GM21515 (cell line): ENCODE measurements around the gene ABHD16A.
A peak's percentile ranks its signal among the peaks of the same experiment; 100 is the strongest.

ENCODE experiments used
- ATAC-seq: cut with Tn5 transposase; IDR thresholded peaks from one replicate; pipeline ENCODE4 v1.9.1; 2021; ENCODE audit not compliant: unreplicated experiment

ABHD16A gene

DNA sequence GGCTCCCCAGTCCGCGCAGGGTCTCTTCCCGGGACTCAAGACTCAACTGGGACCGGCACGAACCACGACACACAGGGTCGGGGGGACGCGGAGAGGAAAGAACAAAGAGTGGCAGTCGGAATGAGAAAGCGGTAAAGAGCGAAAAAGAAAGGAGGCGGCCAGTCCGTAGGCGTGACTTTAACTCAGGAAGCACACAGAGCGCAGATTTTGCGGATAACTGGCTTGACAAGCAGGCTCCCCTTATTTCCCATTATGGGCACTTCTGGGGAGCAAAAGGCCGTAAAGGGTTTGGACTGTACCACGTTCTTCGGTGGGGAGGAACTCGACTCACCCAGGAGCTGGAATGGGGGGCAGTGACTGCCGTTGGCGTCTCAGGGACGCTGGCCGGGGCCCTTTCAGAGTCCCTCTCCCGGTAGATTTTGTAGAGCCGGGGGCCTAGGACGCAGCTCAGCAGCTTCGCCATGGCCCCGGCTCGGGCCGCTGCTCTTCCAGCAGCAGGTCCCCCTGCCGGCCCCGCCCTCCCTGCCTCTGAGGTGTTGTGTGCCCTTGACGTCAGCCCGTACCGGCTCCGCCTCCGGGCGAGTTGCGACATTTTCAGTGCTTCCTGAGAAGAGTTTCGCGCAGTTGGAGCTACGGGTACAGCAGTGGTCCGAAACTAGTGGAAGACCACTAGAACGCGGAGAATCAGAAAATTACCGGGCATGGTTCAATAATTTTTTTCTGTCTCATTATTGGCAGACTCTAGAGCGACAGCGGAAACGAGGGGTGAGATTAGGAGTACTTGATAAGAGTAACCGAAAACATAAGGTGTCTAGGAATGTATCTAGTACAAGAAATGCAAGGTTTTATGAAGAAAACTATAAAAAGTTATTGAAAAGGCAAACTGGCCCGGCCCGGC, at the start of gene ABHD16A:
ABHD16A (minus strand) TSS at position 506 of the 898 bp plus-strand sequence; CDS start at position 463, 43 bp downstream.
- ATAC-seq, result peak; percentile 71

DNA sequence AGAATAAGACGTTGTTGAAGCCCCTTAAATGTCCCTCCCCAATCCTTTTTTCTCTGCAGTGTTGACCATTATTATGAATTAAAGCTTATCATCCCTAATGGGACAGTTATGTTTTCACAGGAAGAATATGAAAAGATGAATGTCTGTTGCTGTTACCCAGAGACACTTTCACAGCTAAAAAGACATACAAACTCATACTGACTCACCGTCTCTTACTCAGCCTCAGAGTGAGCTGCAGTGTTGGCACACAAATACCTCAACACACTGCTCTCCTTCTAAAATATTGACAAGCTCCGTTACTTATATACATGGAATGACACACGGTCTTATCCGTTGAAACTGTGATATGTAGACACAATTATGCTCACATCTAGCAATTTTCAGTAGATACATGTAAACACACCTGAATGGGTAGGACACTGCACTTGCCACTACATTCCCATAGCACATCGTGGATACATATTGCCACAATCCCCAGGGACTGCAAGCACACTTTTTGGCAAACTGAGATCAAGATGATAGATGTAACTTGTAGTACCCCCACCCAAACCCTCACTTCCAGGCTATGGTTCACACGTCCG, 49.7 kb upstream of the ABHD16A start:
- ATAC-seq, result no peak

DNA sequence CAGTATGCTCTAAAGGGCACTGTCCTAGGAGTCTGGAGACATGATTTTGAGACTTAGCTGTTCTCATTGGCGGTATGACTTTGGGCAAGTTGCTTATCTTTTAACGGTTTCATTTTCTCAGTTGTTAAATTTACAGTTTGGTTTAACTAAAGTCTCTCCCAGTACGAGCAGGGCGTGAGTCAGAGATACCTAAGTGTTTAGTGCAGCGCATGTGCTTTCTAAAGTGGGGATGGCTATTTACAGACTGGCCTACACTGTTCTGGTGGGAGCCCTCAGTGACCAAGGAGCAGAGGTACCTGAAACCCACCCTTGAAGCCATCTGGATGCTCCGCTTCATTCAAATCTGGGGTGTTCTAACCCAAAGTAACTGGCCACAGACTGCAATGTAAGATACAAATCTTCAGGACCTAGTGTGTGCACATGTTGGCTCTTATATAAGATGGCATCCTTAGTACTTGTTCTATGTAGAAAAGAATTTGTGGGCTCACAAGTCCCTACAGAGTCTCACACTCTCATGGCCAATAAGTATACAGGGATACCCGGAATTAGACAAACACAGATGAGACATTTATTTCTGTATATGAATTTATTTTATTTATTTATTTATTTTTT, 47.4 kb upstream of the ABHD16A start:
- no peak for ATAC-seq

DNA sequence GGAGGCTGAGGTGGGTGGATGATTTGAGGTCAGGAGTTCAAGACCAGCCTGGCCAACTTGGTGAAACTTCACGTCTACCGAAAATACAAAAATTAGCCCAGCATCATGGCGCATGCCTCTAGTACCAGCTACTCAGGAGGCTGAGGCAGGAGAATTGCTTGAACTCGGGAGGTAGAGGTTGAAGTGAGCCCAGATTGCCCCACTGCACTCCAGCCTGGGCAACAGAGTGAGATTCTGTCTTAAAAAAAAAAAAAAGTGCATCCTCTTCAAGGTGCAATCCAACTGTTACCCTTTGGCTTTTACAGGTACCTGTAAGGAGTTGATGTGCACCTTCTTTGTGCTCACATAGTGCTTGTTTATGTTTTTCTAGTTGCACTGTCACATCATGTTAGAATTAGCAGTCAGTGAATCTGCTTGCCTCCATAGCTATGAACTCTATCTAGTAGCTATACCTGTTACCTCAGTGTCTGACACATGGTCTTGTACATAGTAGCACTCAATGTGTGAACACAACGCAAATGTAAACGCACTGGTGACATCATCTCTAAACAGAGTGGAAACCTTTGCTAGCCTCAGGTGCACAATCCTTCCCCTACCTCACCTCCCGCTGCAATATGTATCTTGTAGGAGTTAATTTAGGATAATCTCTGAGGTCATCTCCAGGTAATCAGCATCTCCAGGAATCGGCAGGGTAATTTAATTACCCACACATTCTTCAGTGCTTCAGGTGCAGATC, 46.3 kb upstream of the ABHD16A start:
- no peak for ATAC-seq

DNA sequence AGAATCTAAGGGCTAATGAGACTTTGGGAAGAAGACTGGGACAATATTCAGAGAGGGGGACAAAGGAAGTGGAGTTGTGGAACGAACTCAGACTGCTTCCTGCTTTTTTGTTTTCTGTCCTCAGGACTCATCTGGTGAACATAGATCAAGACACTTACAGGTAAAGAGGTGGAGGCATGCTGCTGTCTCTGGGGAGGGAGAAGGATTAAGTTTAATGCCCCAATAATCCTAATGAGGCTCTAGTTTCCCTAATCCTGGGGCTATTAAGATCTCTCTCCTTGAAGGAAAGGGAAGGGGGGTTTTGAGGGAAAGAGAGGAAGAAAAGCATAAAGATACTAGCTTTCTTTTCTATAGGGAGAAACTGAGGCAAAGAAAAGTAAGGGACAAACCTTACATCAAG, 41.3 kb upstream of the ABHD16A start:
- no peak for ATAC-seq

DNA sequence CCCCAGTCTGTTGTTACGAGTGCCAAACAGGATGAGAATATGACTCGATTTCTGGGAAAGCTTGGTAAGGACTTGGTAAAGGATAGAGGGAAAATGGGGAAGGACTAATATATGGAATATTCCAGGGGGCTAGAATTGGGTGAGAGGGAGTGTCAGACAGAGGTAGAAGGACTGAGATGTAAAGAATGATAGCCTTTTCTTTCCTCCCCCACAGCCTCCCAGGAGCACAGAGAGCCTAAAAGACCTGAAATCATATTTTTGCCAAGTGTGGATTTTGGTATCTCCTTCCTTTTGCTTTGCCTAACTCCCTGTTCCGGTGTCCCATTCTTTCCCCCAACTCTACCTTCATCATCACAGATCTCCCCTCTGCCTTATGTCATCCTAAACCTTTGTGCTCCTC, 39.8 kb upstream of the ABHD16A start:
- ATAC-seq, result no peak

DNA sequence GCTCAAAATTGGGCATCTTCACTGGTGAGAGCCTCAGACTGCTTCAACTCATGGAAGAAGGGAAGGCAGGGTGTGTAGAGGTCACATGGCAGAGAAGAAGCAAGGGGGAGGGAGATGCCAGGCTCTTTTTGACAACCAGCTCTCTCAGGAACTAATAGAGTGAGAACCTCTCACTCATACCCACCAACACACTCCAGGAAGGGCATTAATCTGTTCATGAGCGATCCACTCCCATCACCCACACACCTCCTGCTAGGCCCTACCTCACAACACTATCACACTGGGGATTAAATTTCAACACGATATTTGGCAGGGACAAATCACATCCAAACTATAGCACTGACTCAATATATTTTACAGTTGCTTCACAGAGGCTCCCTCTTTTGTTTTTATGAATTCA, 38.7 kb upstream of the ABHD16A start:
- no peak for ATAC-seq

DNA sequence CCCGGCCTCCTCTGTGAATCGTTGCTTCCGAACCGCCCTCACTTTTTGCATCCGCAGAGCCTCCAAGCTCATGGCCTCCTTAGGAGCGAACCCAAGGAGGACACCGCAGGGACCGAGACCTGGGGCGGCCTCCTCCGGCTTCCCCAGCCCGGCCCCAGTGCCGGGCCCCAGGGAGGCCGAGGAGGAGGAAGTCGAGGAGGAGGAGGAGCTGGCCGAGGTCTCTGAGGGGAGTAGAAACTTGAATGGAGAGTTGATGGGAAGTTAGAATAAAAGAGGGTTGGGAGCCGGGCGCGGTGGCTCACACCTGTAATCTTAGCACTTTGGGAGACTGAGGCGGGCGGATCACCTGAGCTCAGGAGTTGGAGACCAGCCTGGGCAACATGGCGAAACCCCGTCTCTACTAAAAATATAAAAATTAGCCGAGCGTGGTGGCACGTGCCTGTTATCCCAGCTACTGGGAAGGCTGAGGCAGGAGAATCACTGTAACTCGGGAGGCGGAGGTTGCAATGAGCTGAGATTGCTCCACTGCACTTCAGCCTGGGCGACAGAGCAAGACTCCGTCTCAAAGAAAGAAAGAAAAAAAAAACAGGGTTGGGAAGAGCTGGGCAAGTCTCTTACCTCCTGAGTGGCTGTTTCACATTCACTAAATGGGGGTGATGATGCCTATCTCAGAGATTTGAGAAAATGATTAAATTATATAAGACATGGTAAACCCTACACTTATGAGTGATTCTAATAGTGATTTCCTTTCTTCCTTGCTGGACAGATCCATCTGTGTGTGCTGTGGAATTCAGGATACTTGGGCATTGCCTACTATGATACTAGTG, 37.5 kb upstream of the ABHD16A start:
- peak; percentile 1 for ATAC-seq

DNA sequence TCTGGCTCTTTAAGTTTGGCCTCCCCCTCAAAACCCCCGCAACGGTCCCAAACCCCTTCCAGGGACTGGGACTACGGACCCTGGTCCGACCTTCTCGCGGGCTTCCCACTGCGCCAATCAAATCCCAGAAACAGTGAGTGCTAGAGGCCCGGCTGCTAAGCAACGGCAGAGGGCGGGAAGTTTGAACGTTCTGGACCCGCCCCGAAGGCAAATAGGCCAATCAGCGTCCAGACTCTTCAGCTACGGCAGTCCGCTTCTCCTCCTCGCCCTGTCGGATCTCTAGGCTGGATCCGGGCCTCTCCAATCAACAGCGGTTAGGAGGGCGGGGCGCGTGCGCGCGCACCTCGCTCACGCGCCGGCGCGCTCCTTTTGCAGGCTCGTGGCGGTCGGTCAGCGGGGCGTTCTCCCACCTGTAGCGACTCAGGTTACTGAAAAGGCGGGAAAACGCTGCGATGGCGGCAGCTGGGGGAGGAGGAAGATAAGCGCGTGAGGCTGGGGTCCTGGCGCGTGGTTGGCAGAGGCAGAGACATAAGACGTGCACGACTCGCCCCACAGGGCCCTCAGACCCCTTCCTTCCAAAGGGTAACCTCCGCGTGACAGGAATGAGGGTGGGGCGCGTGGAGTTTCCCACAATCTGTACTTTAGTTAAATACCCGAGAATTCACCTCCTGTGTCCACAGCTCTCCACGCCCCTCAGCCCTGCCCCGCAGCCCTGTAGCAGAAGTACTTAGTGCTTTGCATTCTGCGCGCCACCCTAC, 36.7 kb upstream of the ABHD16A start, which contains the start of gene MSH5:
MSH5 (plus strand) TSS at position 367 of the 758 bp plus-strand sequence. CDS start 462 bp downstream, outside the sequence.
- ATAC-seq, result peak; percentile 60

DNA sequence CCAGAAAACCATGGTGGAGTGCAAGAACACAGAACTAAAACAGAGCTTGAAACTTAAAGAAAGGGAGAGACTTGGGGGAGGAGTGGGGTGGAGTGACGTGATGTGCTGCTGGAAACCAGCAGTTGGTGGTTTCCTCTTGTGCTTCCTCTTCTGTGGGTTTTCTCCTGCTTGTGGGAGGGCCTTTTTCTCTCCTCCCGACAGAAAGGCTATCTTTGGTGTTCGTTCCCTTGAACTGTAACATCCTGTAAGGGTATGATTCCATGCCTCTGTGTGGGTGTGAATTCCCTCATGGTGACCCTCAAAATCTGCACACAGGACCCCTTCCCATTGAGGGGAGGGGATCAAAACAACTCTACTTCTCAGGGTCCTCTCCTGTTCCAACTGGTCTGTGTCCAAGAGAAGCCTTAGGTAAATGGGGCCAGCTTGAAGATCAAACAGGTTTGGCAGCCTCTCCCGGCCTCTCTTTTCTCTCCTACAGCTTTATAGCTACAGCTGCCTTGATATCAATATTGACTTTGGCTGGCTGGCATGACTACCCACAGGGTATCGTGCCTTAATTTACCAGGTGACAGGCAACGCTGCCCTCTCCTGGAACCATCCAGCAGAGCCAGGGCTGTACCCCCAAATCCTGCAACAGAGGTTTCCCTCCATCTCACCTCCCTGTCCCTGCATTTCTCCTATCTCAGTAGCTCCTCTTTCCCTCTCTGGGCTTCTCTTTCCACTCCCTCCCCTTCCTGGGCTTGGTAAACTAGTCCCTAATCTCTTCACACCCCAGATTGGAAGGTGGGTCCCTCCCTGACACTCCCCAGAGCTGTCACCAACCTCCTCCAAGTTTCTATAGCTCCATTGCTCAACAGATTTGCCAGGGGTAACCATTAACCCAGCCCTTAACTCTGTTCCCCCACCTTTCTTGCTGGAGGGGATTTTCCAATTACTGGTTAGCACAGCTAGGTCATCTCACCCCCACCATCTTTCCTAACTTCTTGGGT, 35.2 kb upstream of the ABHD16A start:
- no peak for ATAC-seq

DNA sequence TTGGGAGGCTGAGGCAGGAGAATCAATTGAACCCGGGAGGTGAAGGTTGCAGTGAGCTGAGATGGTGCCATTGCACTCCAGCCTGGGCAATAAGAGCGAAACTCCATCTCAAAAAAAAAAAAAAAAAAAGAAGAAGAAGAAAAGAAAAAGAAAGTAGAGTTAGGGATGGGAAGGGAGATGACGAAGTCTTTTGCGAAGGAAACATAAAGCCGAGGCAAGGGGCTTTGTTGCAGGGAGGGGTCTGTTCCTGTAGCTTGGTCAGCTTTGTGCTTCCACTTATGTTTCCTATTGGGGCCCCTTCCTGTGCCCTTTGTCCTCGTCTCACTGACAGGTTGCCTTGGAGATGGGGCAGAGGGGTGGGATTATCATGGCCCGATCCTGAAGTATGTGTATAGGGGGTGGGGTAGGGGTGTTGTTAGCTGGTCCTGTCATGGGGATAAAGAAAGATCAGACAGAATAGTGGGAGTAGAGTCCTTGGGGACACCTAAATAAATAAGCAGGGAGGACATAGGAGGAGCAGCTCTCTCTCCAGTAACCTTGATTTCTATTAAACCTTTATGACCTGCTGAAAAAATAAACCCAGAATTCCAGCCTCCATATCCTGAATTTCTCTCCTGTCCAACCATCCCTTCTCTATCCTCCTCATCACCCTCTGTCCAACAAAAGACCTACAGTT, 34.3 kb upstream of the ABHD16A start:
- ATAC-seq, result no peak

DNA sequence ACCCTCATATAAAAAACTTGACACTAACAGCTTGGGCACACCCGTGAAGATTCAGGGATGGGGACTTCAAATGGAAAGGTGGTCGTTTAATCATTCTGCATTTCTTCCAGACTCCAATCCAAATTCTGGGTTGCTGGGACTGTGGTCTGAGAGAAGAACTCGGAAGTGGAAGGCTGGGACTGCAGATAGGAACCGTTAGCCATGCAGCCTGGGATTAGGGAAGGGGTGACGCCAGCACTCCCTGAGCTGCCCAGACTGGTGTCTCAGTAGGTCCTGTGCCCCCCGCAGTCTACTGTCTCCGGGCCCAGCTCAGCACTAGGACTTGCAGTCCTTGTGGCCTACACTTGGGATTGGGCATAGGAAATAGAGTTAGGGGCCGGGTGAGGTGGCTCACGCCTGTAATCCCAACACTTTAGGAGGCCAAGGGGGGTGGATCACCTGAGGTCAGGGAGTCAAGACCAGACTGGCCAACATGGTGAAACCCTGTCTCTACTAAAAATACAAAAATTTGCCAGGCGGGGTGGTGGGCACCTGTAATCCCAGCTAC, 33.7 kb upstream of the ABHD16A start:
- no peak for ATAC-seq

DNA sequence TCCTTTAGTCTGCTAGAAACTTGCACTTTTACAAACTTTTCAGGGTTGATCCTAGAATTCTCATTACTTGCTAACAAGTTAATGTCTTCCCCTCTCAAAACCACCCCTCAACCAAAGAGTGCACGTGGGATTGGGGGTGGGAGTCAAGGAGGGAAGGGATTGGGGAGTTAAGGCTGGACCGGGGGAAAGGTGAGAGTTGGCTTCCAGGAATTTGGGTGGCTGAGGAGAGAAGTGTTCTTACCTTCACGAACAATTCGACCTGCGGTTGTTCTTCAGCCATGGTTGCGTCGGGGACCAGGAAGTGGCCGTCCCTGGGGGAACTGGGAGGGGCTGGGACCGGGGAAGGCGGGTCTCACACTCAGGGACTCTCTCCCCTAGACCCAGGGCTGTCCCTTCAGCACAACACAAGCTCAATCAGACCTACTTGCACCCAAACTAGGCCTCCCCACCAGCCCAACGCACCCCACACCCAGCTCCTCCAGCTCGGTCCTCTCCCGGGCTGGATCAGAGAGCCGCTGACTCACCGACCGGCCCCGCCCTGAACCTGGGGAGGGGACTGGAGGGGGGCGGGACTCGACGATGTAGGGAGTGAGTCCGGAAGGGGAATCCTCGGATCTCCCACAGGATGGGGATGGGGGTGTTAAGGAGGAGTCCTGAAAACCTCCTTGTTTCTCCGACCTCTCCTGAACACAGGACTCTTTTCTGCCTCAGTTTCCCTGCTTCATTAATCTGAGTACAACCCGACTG, 33.1 kb upstream of the ABHD16A start, which contains the start of gene CLIC1:
CLIC1 (minus strand) TSS at position 510 of the 747 bp plus-strand sequence; CDS start at position 280, 230 bp downstream.
- ATAC-seq, result no peak

DNA sequence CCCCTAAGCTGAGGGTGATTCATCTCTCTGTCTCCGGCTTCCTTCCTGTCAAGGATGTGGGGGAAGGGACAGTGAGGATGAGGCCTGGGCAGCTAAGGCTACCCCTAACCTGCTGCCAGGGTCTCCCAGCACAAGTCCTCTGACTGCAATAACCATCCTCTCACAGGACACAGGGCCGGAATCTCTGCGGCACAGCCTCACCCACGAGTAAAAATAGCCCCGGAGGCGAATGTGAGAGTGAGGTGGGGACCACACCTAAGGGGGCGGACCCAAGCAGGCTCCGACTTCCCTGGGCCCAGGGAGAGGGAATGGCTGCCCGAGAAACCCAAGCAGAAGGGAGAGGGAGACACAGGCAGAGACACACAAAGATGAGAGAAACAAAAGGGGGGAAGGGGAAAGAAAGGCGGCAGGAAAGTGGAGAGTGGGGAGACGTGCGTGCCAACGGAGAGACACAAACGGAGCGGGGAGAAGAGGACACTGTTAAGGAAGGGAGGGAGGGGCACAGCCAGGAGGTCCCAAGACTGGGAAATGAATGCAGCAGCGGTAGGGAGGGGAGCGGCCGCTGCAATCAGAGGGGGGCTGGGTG, 31.8 kb upstream of the ABHD16A start:
- ATAC-seq, result no peak

DNA sequence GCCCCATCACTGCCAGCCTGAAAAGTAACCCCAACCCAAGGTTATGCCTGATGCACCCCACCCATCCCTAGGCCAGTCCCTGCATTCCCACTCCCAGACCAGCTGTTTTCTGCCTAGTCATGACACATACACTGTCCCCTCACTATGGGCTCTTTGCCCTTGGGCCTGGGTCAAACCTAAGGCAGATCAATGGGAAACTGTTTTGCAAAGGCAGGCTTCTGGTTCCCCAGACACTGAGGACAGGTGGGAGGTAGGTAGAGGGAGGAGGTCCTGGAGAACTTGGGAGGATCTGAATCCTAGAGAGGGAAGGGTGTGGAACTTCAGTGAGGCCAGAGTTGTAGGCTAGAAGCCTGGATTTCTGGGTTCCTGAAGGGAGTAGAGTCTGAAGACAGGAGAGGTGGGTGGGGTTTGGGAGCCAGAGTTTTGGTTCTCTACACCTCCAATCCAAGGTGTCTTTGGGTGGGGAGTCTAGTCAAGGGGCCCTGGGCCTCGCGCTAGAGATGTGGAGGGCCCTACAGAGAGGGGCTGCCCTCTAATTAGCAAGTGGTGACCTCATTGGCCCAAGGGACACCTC, 31.2 kb upstream of the ABHD16A start:
- ATAC-seq, result no peak

DNA sequence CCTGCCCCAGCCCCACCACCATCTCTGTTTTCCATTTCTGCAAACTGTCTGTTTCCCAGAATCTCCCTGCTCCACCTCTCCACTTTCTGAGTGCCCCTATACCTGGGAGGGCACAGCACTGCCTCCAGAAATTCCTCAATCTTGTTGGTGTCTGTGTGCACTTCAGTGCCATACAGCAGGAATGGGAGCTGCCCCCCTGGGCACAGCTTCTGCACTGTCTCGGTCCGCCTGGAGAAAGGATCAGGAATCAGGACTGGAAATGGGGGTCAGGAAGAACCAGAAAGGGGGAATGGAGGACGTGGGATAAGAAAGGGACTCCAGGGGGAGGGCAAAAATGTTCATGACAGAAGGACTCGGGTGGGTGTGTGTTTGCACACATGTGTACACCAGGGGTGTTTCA, 30.6 kb upstream of the ABHD16A start:
- ATAC-seq, result no peak
